GM12878 (cell line): ENCODE measurements around the gene TKFC.

Source experiments
- MEF2A ChIP-seq: IDR thresholded peaks from 2 replicates; pipeline ENCODE4 v1.6.1; 2011; ENCODE audit warnings: low read depth, mild to moderate bottlenecking, low read length, moderate library complexity; ENCODE audit not compliant: insufficient read depth
- MYC ChIP-seq: IDR thresholded peaks from 2 replicates; pipeline ENCODE4 v1.6.1; 2011; ENCODE audit warnings: mild to moderate bottlenecking, low read length, moderate library complexity, inconsistent platforms; ENCODE audit not compliant: insufficient read depth, insufficient replicate concordance, insufficient read length, severe bottlenecking
- YY1 ChIP-seq: IDR thresholded peaks from 2 replicates; pipeline ENCODE4 v1.6.1; 2011; ENCODE audit warnings: low read depth, mild to moderate bottlenecking, low read length
- TF ChIP-seq, protein P1 (sequence below), 3 experiments: IDR thresholded peaks in 2 of 3; conservative IDR thresholded peaks in 1 of 3; 2 replicates each; pipeline ENCODE4 v1.5.1; 2011; ENCODE audit warnings: low read depth in 3 of 3, low read length in 3 of 3, mild to moderate bottlenecking in 3 of 3, control low read depth in 2 of 3, moderate library complexity in 2 of 3, inconsistent platforms in 1 of 3, mixed read lengths in 1 of 3; ENCODE audit not compliant: control insufficient read depth in 2 of 3, insufficient read depth in 1 of 3; ENCODE audit errors: extremely low read depth in 1 of 3
- TF ChIP-seq, protein P2 (sequence below): IDR thresholded peaks from 2 replicates; pipeline ENCODE4 v1.6.1; 2012; ENCODE audit warnings: mild to moderate bottlenecking, low read depth, low read length
- TF ChIP-seq, protein P3 (sequence below): fragments of 450-650 bp; IDR thresholded peaks from 2 replicates; pipeline ENCODE4 v1.6.1; 2018; ENCODE audit warnings: mild to moderate bottlenecking, low read depth, moderate library complexity; ENCODE audit not compliant: partially characterized antibody
- TF ChIP-seq, protein P4 (sequence below): IDR thresholded peaks from 2 replicates; pipeline ENCODE4 v1.6.1; 2011; ENCODE audit warnings: low read depth, mild to moderate bottlenecking, low read length, moderate library complexity, borderline replicate concordance; ENCODE audit errors: extremely low read depth

DNA sequence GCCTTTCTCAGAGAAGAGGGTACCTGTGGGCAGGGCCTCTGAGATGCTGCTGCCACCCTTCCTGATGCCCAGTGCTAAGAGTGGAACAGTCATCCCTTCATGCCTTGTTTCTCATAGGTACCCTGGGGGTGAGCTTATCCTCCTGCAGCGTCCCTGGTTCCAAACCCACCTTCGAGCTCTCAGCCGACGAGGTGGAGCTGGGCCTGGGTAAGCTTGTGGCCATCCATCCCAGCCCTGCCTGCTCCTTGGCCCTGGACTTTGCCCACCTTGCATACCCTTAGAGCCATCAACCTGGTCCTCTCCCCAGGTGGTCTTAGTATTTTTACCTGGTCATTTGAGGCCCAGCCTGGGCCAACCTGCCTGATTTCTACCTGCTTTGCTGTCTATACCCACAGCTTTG is 8.7 kb downstream of the TKFC start:
- TF ChIP-seq YY1 (no peak), MYC (no peak), MEF2A (no peak)
- TF ChIP-seq, protein P1, sequence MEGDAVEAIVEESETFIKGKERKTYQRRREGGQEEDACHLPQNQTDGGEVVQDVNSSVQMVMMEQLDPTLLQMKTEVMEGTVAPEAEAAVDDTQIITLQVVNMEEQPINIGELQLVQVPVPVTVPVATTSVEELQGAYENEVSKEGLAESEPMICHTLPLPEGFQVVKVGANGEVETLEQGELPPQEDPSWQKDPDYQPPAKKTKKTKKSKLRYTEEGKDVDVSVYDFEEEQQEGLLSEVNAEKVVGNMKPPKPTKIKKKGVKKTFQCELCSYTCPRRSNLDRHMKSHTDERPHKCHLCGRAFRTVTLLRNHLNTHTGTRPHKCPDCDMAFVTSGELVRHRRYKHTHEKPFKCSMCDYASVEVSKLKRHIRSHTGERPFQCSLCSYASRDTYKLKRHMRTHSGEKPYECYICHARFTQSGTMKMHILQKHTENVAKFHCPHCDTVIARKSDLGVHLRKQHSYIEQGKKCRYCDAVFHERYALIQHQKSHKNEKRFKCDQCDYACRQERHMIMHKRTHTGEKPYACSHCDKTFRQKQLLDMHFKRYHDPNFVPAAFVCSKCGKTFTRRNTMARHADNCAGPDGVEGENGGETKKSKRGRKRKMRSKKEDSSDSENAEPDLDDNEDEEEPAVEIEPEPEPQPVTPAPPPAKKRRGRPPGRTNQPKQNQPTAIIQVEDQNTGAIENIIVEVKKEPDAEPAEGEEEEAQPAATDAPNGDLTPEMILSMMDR (IDR thresholded peaks at IDR 0.05 in 2 of 3, conservative IDR thresholded peaks at IDR 0.05 in 1 of 3; ENCODE audit: control insufficient read depth in 2 of 3, extremely low read depth in 1 of 3, insufficient read depth in 1 of 3, low read depth in 3 of 3, low read length in 3 of 3) = no peak
- TF ChIP-seq, protein P2, sequence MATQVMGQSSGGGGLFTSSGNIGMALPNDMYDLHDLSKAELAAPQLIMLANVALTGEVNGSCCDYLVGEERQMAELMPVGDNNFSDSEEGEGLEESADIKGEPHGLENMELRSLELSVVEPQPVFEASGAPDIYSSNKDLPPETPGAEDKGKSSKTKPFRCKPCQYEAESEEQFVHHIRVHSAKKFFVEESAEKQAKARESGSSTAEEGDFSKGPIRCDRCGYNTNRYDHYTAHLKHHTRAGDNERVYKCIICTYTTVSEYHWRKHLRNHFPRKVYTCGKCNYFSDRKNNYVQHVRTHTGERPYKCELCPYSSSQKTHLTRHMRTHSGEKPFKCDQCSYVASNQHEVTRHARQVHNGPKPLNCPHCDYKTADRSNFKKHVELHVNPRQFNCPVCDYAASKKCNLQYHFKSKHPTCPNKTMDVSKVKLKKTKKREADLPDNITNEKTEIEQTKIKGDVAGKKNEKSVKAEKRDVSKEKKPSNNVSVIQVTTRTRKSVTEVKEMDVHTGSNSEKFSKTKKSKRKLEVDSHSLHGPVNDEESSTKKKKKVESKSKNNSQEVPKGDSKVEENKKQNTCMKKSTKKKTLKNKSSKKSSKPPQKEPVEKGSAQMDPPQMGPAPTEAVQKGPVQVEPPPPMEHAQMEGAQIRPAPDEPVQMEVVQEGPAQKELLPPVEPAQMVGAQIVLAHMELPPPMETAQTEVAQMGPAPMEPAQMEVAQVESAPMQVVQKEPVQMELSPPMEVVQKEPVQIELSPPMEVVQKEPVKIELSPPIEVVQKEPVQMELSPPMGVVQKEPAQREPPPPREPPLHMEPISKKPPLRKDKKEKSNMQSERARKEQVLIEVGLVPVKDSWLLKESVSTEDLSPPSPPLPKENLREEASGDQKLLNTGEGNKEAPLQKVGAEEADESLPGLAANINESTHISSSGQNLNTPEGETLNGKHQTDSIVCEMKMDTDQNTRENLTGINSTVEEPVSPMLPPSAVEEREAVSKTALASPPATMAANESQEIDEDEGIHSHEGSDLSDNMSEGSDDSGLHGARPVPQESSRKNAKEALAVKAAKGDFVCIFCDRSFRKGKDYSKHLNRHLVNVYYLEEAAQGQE = no peak
- TF ChIP-seq, protein P3, sequence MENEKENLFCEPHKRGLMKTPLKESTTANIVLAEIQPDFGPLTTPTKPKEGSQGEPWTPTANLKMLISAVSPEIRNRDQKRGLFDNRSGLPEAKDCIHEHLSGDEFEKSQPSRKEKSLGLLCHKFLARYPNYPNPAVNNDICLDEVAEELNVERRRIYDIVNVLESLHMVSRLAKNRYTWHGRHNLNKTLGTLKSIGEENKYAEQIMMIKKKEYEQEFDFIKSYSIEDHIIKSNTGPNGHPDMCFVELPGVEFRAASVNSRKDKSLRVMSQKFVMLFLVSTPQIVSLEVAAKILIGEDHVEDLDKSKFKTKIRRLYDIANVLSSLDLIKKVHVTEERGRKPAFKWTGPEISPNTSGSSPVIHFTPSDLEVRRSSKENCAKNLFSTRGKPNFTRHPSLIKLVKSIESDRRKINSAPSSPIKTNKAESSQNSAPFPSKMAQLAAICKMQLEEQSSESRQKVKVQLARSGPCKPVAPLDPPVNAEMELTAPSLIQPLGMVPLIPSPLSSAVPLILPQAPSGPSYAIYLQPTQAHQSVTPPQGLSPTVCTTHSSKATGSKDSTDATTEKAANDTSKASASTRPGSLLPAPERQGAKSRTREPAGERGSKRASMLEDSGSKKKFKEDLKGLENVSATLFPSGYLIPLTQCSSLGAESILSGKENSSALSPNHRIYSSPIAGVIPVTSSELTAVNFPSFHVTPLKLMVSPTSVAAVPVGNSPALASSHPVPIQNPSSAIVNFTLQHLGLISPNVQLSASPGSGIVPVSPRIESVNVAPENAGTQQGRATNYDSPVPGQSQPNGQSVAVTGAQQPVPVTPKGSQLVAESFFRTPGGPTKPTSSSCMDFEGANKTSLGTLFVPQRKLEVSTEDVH = no peak
- TF ChIP-seq, protein P4, sequence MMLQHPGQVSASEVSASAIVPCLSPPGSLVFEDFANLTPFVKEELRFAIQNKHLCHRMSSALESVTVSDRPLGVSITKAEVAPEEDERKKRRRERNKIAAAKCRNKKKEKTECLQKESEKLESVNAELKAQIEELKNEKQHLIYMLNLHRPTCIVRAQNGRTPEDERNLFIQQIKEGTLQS = no peak
